Prostate gland (tissue), 2 donors: ENCODE results near the gene FYB2.

ENCODE experiments used
- CTCF ChIP-seq, 4 experiments: fragments of 200-600 bp in 2 of 4; fragments of 450-650 bp in 2 of 4; sonication (generic) in 2 of 4; IDR thresholded peaks; 1 replicate in 3 of 4; 2 replicates in 1 of 4; pipeline ENCODE4 v1.5.1; 2016 to 2019; ENCODE audit warnings: antibody characterized with exemption in 4 of 4, mild to moderate bottlenecking in 2 of 4, moderate library complexity in 2 of 4
- POLR2A ChIP-seq: fragments of 450-650 bp; IDR thresholded peaks from one replicate; pipeline ENCODE4 v1.6.1; 2016; ENCODE audit warnings: antibody characterized with exemption, mild to moderate bottlenecking
- POLR2AphosphoS5 ChIP-seq: sonication (generic); formaldehyde crosslinking; IDR thresholded peaks from one replicate; pipeline ENCODE4 v1.6.1; 2017; ENCODE audit warnings: antibody characterized with exemption

GRCh38 chr1:56798053-56798471 is 21.1 kb downstream of the FYB2 start:
- no peak for TF ChIP-seq CTCF (IDR thresholded peaks at IDR 0.05)
- TF ChIP-seq POLR2A: no peak
- no peak for TF ChIP-seq POLR2AphosphoS5
